K562 (cell line): Measurements from ENCODE around the gene ZNF692. TPM values are rescaled to one million over a fixed set of nuclear protein-coding genes. Genes with fewer than 3 reads are reported as not detected.

Experiments
- ASH1L ChIP-seq: fragments of 450-650 bp; IDR thresholded peaks from 2 replicates; pipeline ENCODE4 v1.6.1; 2018; ENCODE audit warnings: borderline replicate concordance, mild to moderate bottlenecking, low read depth; ENCODE audit not compliant: partially characterized antibody
- CREM ChIP-seq: IDR thresholded peaks from 2 replicates; pipeline ENCODE4 v1.6.1; 2014; ENCODE audit warnings: antibody characterized with exemption, low read depth
- GABPB1 ChIP-seq: sonication (generic); formaldehyde crosslinking; IDR thresholded peaks from 2 replicates; pipeline ENCODE4 v1.8.0; 2022; ENCODE audit warnings: mild to moderate bottlenecking, missing genetic modification reagents
- HMGN3 ChIP-seq: IDR thresholded peaks from 2 replicates; pipeline ENCODE4 v1.6.1; 2011; ENCODE audit warnings: borderline replicate concordance, low read depth, mild to moderate bottlenecking, mixed read lengths, low read length; ENCODE audit not compliant: insufficient read length; ENCODE audit errors: extremely low read depth
- KAT7 ChIP-seq: sonication (generic); formaldehyde crosslinking; IDR thresholded peaks from 2 replicates; pipeline ENCODE4 v1.8.0; 2022; ENCODE audit warnings: missing genetic modification reagents, mild to moderate bottlenecking, borderline replicate concordance
- POLR2B ChIP-seq: fragments of 450-650 bp; IDR thresholded peaks from 2 replicates; pipeline ENCODE4 v1.6.1; 2018; ENCODE audit warnings: low read depth; ENCODE audit not compliant: partially characterized antibody
- POU5F1 ChIP-seq: fragments of 150-350 bp; IDR thresholded peaks from 2 replicates; pipeline ENCODE4 v1.6.1; 2014; ENCODE audit warnings: borderline replicate concordance, low read length, low read depth, mild to moderate bottlenecking; ENCODE audit not compliant: partially characterized antibody
- SIX5 ChIP-seq, 2 experiments: IDR thresholded peaks; 2 replicates each; pipeline ENCODE4 v1.6.1; 2011; ENCODE audit warnings: low read length in 2 of 2, borderline replicate concordance in 1 of 2, low read depth in 1 of 2, mild to moderate bottlenecking in 1 of 2, moderate library complexity in 1 of 2; ENCODE audit not compliant: insufficient read depth in 1 of 2
- TAF1 ChIP-seq: IDR thresholded peaks from 2 replicates; pipeline ENCODE4 v1.6.1; 2011; ENCODE audit warnings: mild to moderate bottlenecking, low read length, moderate library complexity; ENCODE audit not compliant: insufficient read depth, control insufficient read depth, severe bottlenecking; ENCODE audit errors: extremely low read depth
- TFAP4 ChIP-seq: sonication (generic); formaldehyde crosslinking; IDR thresholded peaks from 2 replicates; pipeline ENCODE4 v1.8.0; 2022; ENCODE audit warnings: missing genetic modification reagents, mild to moderate bottlenecking, moderate library complexity, borderline replicate concordance
- YY1 ChIP-seq, 3 experiments: IDR thresholded peaks; 2 replicates each; pipeline ENCODE4 v1.6.1; 2011; ENCODE audit warnings: low read length in 2 of 3, mild to moderate bottlenecking in 2 of 3, moderate library complexity in 2 of 3, borderline replicate concordance in 1 of 3, control low read depth in 1 of 3, low read depth in 1 of 3; ENCODE audit not compliant: insufficient read depth in 3 of 3, insufficient replicate concordance in 2 of 3, control insufficient read depth in 1 of 3, insufficient read length in 1 of 3; ENCODE audit errors: extremely low read depth in 1 of 3
- ZBTB33 ChIP-seq: sonication (generic); formaldehyde crosslinking; IDR thresholded peaks from 2 replicates; pipeline ENCODE4 v1.8.1; 2023; ENCODE audit warnings: mild to moderate bottlenecking, missing genetic modification reagents
- ZFX ChIP-seq: sonication (generic); formaldehyde crosslinking; IDR thresholded peaks from 2 replicates; pipeline ENCODE4 v1.8.0; 2022; ENCODE audit warnings: mild to moderate bottlenecking, missing genetic modification reagents, moderate library complexity
- ZNF143 ChIP-seq: sonication (generic); formaldehyde crosslinking; IDR thresholded peaks from 2 replicates; pipeline ENCODE4 v1.9.0; 2022; ENCODE audit warnings: mild to moderate bottlenecking, missing genetic modification reagents
- ZNF507 ChIP-seq: conservative IDR thresholded peaks from 2 replicates; pipeline ENCODE4 v1.6.1; 2017; ENCODE audit warnings: missing genetic modification characterization, missing compliant biosample characterization
- polyA plus RNA-seq, 8 experiments: library from polyadenylated mRNA; depleted of rRNA in 4 of 8; stranded (reverse) in 5 of 8; unstranded in 3 of 8; fragments of >200 nt; fragmentation: Nextera tagmentation in 2 of 8; fragmentation: Illumina TruSeq in 1 of 8; extraction: Ambion mirVana in 2 of 8; extraction: Trizol in 1 of 8; gene quantifications; 2 replicates each; pipeline versions ENCODE4 v1.2.1 to v1.2.3, GENCODE V29; 2011 to 2014; ENCODE audit warnings: inconsistent platforms in 1 of 8, missing spikeins in 1 of 8
- total RNA-seq, 7 experiments: library from RNA; depleted of rRNA in 6 of 7; stranded (reverse); fragments of >200 nt in 6 of 7; fragmentation: Illumina TruSeq in 2 of 7; extraction: Trizol in 2 of 7; gene quantifications; 2 replicates each; pipeline versions ENCODE4 v1.2.1 to v1.2.3, GENCODE V29; 2011 to 2021; ENCODE audit warnings: low replicate concordance in 1 of 7
- TF ChIP-seq, protein P1 (sequence below): sonication (generic); formaldehyde crosslinking; IDR thresholded peaks from 2 replicates; pipeline ENCODE4 v1.9.0; 2022; ENCODE audit warnings: mild to moderate bottlenecking, missing genetic modification reagents

ZNF692 gene
- total and polyA plus RNA-seq, 9 of the 15 experiments (the other 6 are each of a cell fraction or from before 2014, with no cell fraction given): 8.4 to 143 (median 55.9) TPM

- TF ChIP-seq ZFX (CRISPR knock-in tag) (peak; percentile 57), SIX5 (IDR thresholded peaks at IDR 0.05; ENCODE audit: borderline replicate concordance in 1 of 2, insufficient read depth in 1 of 2, low read depth in 1 of 2, low read length in 2 of 2) (no peak), ZBTB33 (CRISPR knock-in tag) (peak; percentile 87), KAT7 (CRISPR knock-in tag) (peak; percentile 45; the same call in 1 of the 2 replicates), POLR2B (peak; percentile 23), GABPB1 (peak; percentile 57; the same call in 1 of the 2 replicates), TAF1 (peak; percentile 47), POU5F1 (no peak), ZNF143 (CRISPR knock-in tag) (0 out of 2 replicates have a peak, but pooled peaks have one; percentile 34), YY1 (IDR thresholded peaks at IDR 0.05; ENCODE audit: borderline replicate concordance in 1 of 3, control insufficient read depth in 1 of 3, extremely low read depth in 1 of 3, insufficient read depth in 3 of 3, insufficient read length in 1 of 3, insufficient replicate concordance in 2 of 3, low read depth in 1 of 3, low read length in 2 of 3) (peak in 2 of 3 experiments; percentile 16 to 41), ZNF507 (tag) (no peak), HMGN3 (peak; percentile 45), TFAP4 (CRISPR knock-in tag) (peak; percentile 69; the same call in 1 of the 2 replicates), CREM (peak; percentile 34), ASH1L (no peak)
- TF ChIP-seq, protein P1, sequence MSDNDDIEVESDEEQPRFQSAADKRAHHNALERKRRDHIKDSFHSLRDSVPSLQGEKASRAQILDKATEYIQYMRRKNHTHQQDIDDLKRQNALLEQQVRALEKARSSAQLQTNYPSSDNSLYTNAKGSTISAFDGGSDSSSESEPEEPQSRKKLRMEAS (CRISPR knock-in tag): peak; percentile 49; the same call in 1 of the 2 replicates
Measured at GRCh38 chr1:248862998-248863881, 4.4 kb upstream of the ZNF692 start (continued).
